Stomach (tissue), 19 donors: ENCODE results near the gene CPB2. TPM values are rescaled to one million over a fixed set of nuclear protein-coding genes. Genes with fewer than 3 reads are reported as not detected.

Source experiments
- DNase-seq, 2 donors: peaks; one replicate each; pipeline versions ENCODE4 v3.0.0 to v3.0.0-alpha.2; 2013 to 2019
- H3K27ac ChIP-seq, 5 donors: fragments of 200-600 bp in 4 of 5; sonication (generic) in 4 of 5; one replicate each; pipeline ENCODE4 v1.5.1; 2013 to 2019; ENCODE audit warnings: mild to moderate bottlenecking in 1 of 5, moderate library complexity in 1 of 5
- H3K27me3 ChIP-seq, 3 donors: fragments of 200-600 bp; sonication (generic); one replicate each; pipeline ENCODE4 v1.5.1; 2017 to 2019; ENCODE audit warnings: mixed run types in 1 of 3
- H3K36me3 ChIP-seq, 4 donors: fragments of 200-600 bp; sonication (generic); 1 replicate in 3 of 4; 2 replicates in 1 of 4; pipeline ENCODE4 v1.5.1; 2016 to 2019
- H3K4me1 ChIP-seq, 4 donors: fragments of 200-600 bp; sonication (generic); one replicate each; pipeline ENCODE4 v1.5.1; 2016 to 2019
- H3K4me3 ChIP-seq, 4 donors: fragments of 200-600 bp; sonication (generic) in 3 of 4; one replicate each; pipeline ENCODE4 v1.5.1; 2016 to 2019; ENCODE audit warnings: mild to moderate bottlenecking in 1 of 4
- H3K9me3 ChIP-seq, 4 donors: fragments of 200-600 bp; sonication (generic); one replicate each; pipeline ENCODE4 v1.5.1; 2016 to 2019
- CTCF ChIP-seq, 7 experiments: fragments of 450-650 bp in 4 of 7; fragments of 200-600 bp in 3 of 7; sonication (generic) in 3 of 7; IDR thresholded peaks; one replicate each; pipeline ENCODE4 v1.5.1; 2016 to 2019; ENCODE audit warnings: antibody characterized with exemption in 7 of 7, control low read depth in 2 of 7, mild to moderate bottlenecking in 1 of 7
- EP300 ChIP-seq: sonication (generic); formaldehyde crosslinking; IDR thresholded peaks from one replicate; pipeline ENCODE4 v1.6.1; 2017; ENCODE audit warnings: antibody characterized with exemption
- POLR2A ChIP-seq, 4 donors: fragments of 450-650 bp; IDR thresholded peaks; one replicate each; pipeline ENCODE4 v1.6.1; 2016; ENCODE audit warnings: antibody characterized with exemption in 4 of 4, control low read depth in 2 of 4, mild to moderate bottlenecking in 1 of 4, moderate library complexity in 1 of 4
- POLR2AphosphoS5 ChIP-seq, 3 donors: sonication (generic); formaldehyde crosslinking; IDR thresholded peaks; one replicate each; pipeline ENCODE4 v1.6.1; 2016; ENCODE audit warnings: antibody characterized with exemption in 3 of 3
- WGBS, 5 donors: extraction: QIAGEN DNeasy Blood & Tissue Kit in 3 of 5; methylation state at CpG; one replicate each; pipeline versions ENCODE4 v1.1.5 to v1.1.7; 2013 to 2018; 5-methylcytosine and 5-hydroxymethylcytosine counted together
- intact Hi-C: fragments of 100-400 bp; cut with DNase I; formaldehyde crosslinking; loops from one replicate; pipeline ENCODE4 v1.15.1; 2023; ENCODE audit warnings: low total_unique reads
- long read RNA-seq, 10 donors: transcript quantifications; one replicate each; lab custom pipeline, GENCODE V29; 2026
- polyA plus RNA-seq, 3 donors: library from polyadenylated mRNA; stranded (reverse); fragments of 200-250 nt; gene quantifications; one replicate each; pipeline ENCODE4 v1.2.3, GENCODE V29; 2013
- total RNA-seq, 5 donors: library from RNA; depleted of rRNA; stranded (reverse); fragments of >200 nt; gene quantifications; one replicate each; pipeline versions ENCODE4 v1.1.0 to v1.2.3, GENCODE V29; 2014 to 2016
- donor health status: healthy with polysubstance abuse.
- donor health status: Bipolar disorder and iron deficiency.
- donor health status: healthy.

Gene CPB2
- 1 to 10 TPM in 1 of 5 donors, under 1 TPM in 1, not detected in 3; 0.37 to 2.2 TPM for total RNA-seq
- polyA plus RNA-seq, result not detected
- long read RNA-seq, donor 1, result 0 reads
- long read RNA-seq, donor 2, result 0 reads
- long read RNA-seq, donor 3, result 0 reads
- long read RNA-seq, donor 4, result 0 reads
- long read RNA-seq, donor 5, result 0 reads
- long read RNA-seq, donor 6, result 0 reads
- long read RNA-seq, donor 7, result 0 reads
- long read RNA-seq, donor 8, result 0 reads
- long read RNA-seq, donor 9, result 0 reads
- long read RNA-seq, donor 10, result 0 reads

- intact Hi-C loops, result no loop called here
- DNase-seq, result no peak
- WGBS, 5 donors, result 78 to 94% (median 89%) methylated on average over 4 of the region's 4 CpGs
- Histone ChIP-seq H3K9me3 (no peaks in the 10 kb centered on the region), H3K4me1 (peaks cover 0 to 6% (median 2%) of the 10 kb centered on the region in 4 donors), H3K27ac (no peak within 1 kb of the TSS), H3K27me3 (no peaks in the 10 kb centered on the region), H3K4me3 (no peak within 1 kb of the TSS), H3K36me3 (no peaks in the 10 kb centered on the region)
- TF ChIP-seq POLR2A (IDR thresholded peaks at IDR 0.05), result no peak
- no peak for TF ChIP-seq POLR2AphosphoS5 (IDR thresholded peaks at IDR 0.05)
- no peak for TF ChIP-seq CTCF (IDR thresholded peaks at IDR 0.05)
- TF ChIP-seq EP300, result no peak
Measured at GRCh38 chr13:46104868-46105267, at the start of gene CPB2. CPB2 (minus strand) TSS chr13:46105033; CDS start chr13:46105009, 24 bp downstream.

- peaks cover 0 to 12% (median 4%) of the 10 kb centered on the region in 4 donors for H3K4me1 ChIP-seq
- H3K36me3 ChIP-seq, result peaks cover 0 to 53% (median 24%) of the 10 kb centered on the region in 4 donors
- H3K9me3 ChIP-seq, result no peaks in the 10 kb centered on the region
- H3K27ac ChIP-seq, result peak overlapping the region in 1 of 5 donors; percentile 5
- peak in 1 of 2 donors; percentile 75 for DNase-seq
- no peaks in the 10 kb centered on the region for H3K27me3 ChIP-seq
- no peak for TF ChIP-seq EP300
- TF ChIP-seq CTCF (IDR thresholded peaks at IDR 0.05), result no peak
- no peak for TF ChIP-seq POLR2AphosphoS5 (IDR thresholded peaks at IDR 0.05)
- TF ChIP-seq POLR2A (IDR thresholded peaks at IDR 0.05), result no peak
- intact Hi-C loops, result no loop called here
- 17 to 40% (median 25%) methylated on average over 7 of the region's 7 CpGs for WGBS, 5 donors
- H3K4me3 ChIP-seq, result no peak overlapping the region
Measured at GRCh38 chr13:46154136-46154801, 49.4 kb upstream of the CPB2 start.

- intact Hi-C loops, result no loop called here
- Histone ChIP-seq H3K9me3 (no peaks in the 10 kb centered on the region), H3K27me3 (no peaks in the 10 kb centered on the region), H3K4me1 (peaks cover 0 to 12% (median 4%) of the 10 kb centered on the region in 4 donors), H3K27ac (no peak overlapping the region), H3K4me3 (no peak overlapping the region), H3K36me3 (peaks cover 0 to 46% (median 20%) of the 10 kb centered on the region in 4 donors)
- 70 to 81% (median 71%) methylated on average over 6 of the region's 6 CpGs for WGBS, 5 donors
- no peak for DNase-seq
- TF ChIP-seq CTCF (IDR thresholded peaks at IDR 0.05) (no peak), EP300 (no peak), POLR2A (IDR thresholded peaks at IDR 0.05) (no peak), POLR2AphosphoS5 (IDR thresholded peaks at IDR 0.05) (no peak)
Measured at GRCh38 chr13:46152627-46153328, 47.9 kb upstream of the CPB2 start.

- intact Hi-C loops, result no loop called here
- Histone ChIP-seq H3K4me1 (peaks cover 0 to 12% (median 6%) of the 10 kb centered on the region in 4 donors), H3K9me3 (no peaks in the 10 kb centered on the region), H3K36me3 (peaks cover 0 to 41% (median 14%) of the 10 kb centered on the region in 4 donors), H3K4me3 (no peak overlapping the region), H3K27ac (no peak overlapping the region), H3K27me3 (no peaks in the 10 kb centered on the region)
- DNase-seq, result no peak
- WGBS, 5 donors, result 95 to 100% (median 96%) methylated on average over 1 of the region's 1 CpG
- TF ChIP-seq POLR2AphosphoS5 (IDR thresholded peaks at IDR 0.05) (no peak), CTCF (IDR thresholded peaks at IDR 0.05) (no peak), POLR2A (IDR thresholded peaks at IDR 0.05) (no peak), EP300 (no peak)
Measured at GRCh38 chr13:46150134-46150693, 45.4 kb upstream of the CPB2 start.
